Loucy (cell line): ENCODE data around the gene HSD17B8.

Experiments
- H2AFZ ChIP-seq: fragments of 200-600 bp; sonication (generic); 2 replicates; pipeline ENCODE4 v1.6.0; 2016; ENCODE audit warnings: antibody characterized with exemption, mild to moderate bottlenecking, low read length, moderate library complexity
- H3F3A ChIP-seq: fragments of 200-600 bp; 2 replicates; pipeline ENCODE4 v1.6.0; 2016; ENCODE audit warnings: antibody characterized with exemption, low read depth, mild to moderate bottlenecking
- H3K27me3 ChIP-seq: fragments of 200-600 bp; sonication (generic); 2 replicates; pipeline ENCODE4 v1.6.1; 2014; ENCODE audit warnings: low read length, mild to moderate bottlenecking; ENCODE audit not compliant: insufficient read depth, poor library complexity, severe bottlenecking
- H3K36me3 ChIP-seq: fragments of 200-600 bp; sonication (generic); 2 replicates; pipeline ENCODE4 v1.6.1; 2016; ENCODE audit warnings: low read length; ENCODE audit not compliant: insufficient read depth
- H3K4me1 ChIP-seq: fragments of 200-600 bp; sonication (generic); 2 replicates; pipeline ENCODE4 v1.5.1; 2014; ENCODE audit warnings: low read length, mild to moderate bottlenecking; ENCODE audit not compliant: insufficient read depth, poor library complexity, severe bottlenecking
- H3K4me2 ChIP-seq: fragments of 200-600 bp; sonication (generic); 2 replicates; pipeline ENCODE4 v1.6.0; 2014; ENCODE audit warnings: antibody characterized with exemption, low read length, low read depth, mild to moderate bottlenecking; ENCODE audit not compliant: poor library complexity, severe bottlenecking
- H3K4me3 ChIP-seq: fragments of 200-600 bp; sonication (generic); 2 replicates; pipeline ENCODE4 v1.5.1; 2014; ENCODE audit warnings: low read length, mild to moderate bottlenecking, mixed read lengths; ENCODE audit not compliant: poor library complexity, severe bottlenecking
- H3K79me2 ChIP-seq: fragments of 200-600 bp; sonication (generic); 2 replicates; pipeline ENCODE4 v1.6.1; 2014; ENCODE audit warnings: low read length; ENCODE audit not compliant: insufficient read depth
- H3K9ac ChIP-seq: fragments of 200-600 bp; sonication (generic); 2 replicates; pipeline ENCODE4 v1.6.0; 2014; ENCODE audit warnings: mild to moderate bottlenecking, low read depth, low read length, moderate library complexity; ENCODE audit not compliant: poor library complexity, severe bottlenecking
- H3K9me2 ChIP-seq: fragments of 200-600 bp; sonication (generic); replicated peaks from 2 replicates; pipeline ENCODE4 v1.6.1; 2016; ENCODE audit warnings: low read depth, low read length, mixed read lengths
- H3K9me3 ChIP-seq: fragments of 200-600 bp; sonication (generic); 2 replicates; pipeline ENCODE4 v1.6.1; 2014; ENCODE audit warnings: mild to moderate bottlenecking, antibody characterized with exemption, low read length, low read depth; ENCODE audit not compliant: insufficient read depth
- H4K20me1 ChIP-seq: fragments of 200-600 bp; sonication (generic); 2 replicates; pipeline ENCODE4 v1.6.0; 2014; ENCODE audit warnings: antibody characterized with exemption, low read length, mild to moderate bottlenecking; ENCODE audit not compliant: insufficient read depth, poor library complexity, severe bottlenecking
- CTCF ChIP-seq: fragments of 200-600 bp; sonication (generic); conservative IDR thresholded peaks from 2 replicates; pipeline ENCODE4 v1.5.1; 2014; ENCODE audit warnings: mild to moderate bottlenecking, antibody characterized with exemption, low read length
- EZH2phosphoT487 ChIP-seq: fragments of 200-600 bp; IDR thresholded peaks from 2 replicates; pipeline ENCODE4 v1.6.1; 2018; ENCODE audit warnings: antibody characterized with exemption, mild to moderate bottlenecking, moderate library complexity, borderline replicate concordance

The HSD17B8 gene

GRCh38 chr6:33200219-33201146 is 4.0 kb upstream of the HSD17B8 start, which contains the start of the genes RXRB and SLC39A7:
RXRB (minus strand) TSS chr6:33200665; CDS start chr6:33200476, 189 bp downstream.
SLC39A7 (plus strand) TSS chr6:33200867; CDS start chr6:33201246, 379 bp downstream.
- Histone ChIP-seq H3K4me3 (peak within 1 kb of the TSS; percentile 87), H3K36me3 (peaks cover 29% of the 10 kb centered on the region; the same call in 1 of the 2 replicates)

GRCh38 chr6:33201147-33201545 is 3.3 kb upstream of the HSD17B8 start:
- H2AFZ ChIP-seq = peak overlapping the region; percentile 76
- peaks cover 23% of the 10 kb centered on the region; the same call in 1 of the 2 replicates for H3K36me3 ChIP-seq
- H3K79me2 ChIP-seq = peaks cover 82% of the 10 kb centered on the region
- H3K4me1 ChIP-seq = peaks cover 66% of the 10 kb centered on the region
- peak overlapping the region; percentile 98 for H3K4me2 ChIP-seq
- H3K4me3 ChIP-seq = peak overlapping the region; percentile 87
- H3K27me3 ChIP-seq = no peaks in the 10 kb centered on the region
- no peaks in the 10 kb centered on the region for H3K9me2 ChIP-seq
- 0 out of 2 replicates have a peak, but pooled peaks cover 5% of the 10 kb centered on the region for H3F3A ChIP-seq
- TF ChIP-seq CTCF (no peak; the same call in 1 of the 2 replicates), EZH2phosphoT487 (no peak)
- H3K9me3 ChIP-seq = no peaks in the 10 kb centered on the region
- peaks cover 58% of the 10 kb centered on the region for H4K20me1 ChIP-seq
- H3K9ac ChIP-seq = peak overlapping the region; percentile 87

More at GRCh38 chr6:33200219-33201146, 4.0 kb upstream of the HSD17B8 start, which contains the start of the genes RXRB and SLC39A7:
- peak within 1 kb of the TSS; percentile 87 for H3K9ac ChIP-seq
- peak within 1 kb of the TSS; percentile 99 for H3K4me2 ChIP-seq
- H4K20me1 ChIP-seq = peaks cover 60% of the 10 kb centered on the region
- TF ChIP-seq EZH2phosphoT487 (no peak), CTCF (no peak)
- H3K79me2 ChIP-seq = peaks cover 82% of the 10 kb centered on the region
- H3K9me3 ChIP-seq = no peaks in the 10 kb centered on the region
- H3K4me1 ChIP-seq = peaks cover 64% of the 10 kb centered on the region
- H2AFZ ChIP-seq = peak within 1 kb of the TSS; percentile 95
- H3F3A ChIP-seq = 0 out of 2 replicates have a peak, but pooled peaks cover 5% of the 10 kb centered on the region
- H3K27me3 ChIP-seq = no peaks in the 10 kb centered on the region
- H3K9me2 ChIP-seq = no peaks in the 10 kb centered on the region

- H3F3A ChIP-seq = 0 out of 2 replicates have a peak, but pooled peaks cover 5% of the 10 kb centered on the region
- TF ChIP-seq EZH2phosphoT487 (no peak), CTCF (no peak)
- peak overlapping the region; percentile 87 for H3K4me3 ChIP-seq
- peak overlapping the region; percentile 87 for H3K9ac ChIP-seq
- H3K79me2 ChIP-seq = peaks cover 74% of the 10 kb centered on the region
- peak overlapping the region; percentile 98 for H3K4me2 ChIP-seq
- H3K27me3 ChIP-seq = no peaks in the 10 kb centered on the region
- H3K9me3 ChIP-seq = no peaks in the 10 kb centered on the region
- peaks cover 50% of the 10 kb centered on the region for H4K20me1 ChIP-seq
- H2AFZ ChIP-seq = no peak overlapping the region
- H3K9me2 ChIP-seq = no peaks in the 10 kb centered on the region
- H3K4me1 ChIP-seq = peaks cover 65% of the 10 kb centered on the region
- H3K36me3 ChIP-seq = peaks cover 18% of the 10 kb centered on the region; the same call in 1 of the 2 replicates
These were observed 2.5 kb upstream of the HSD17B8 start for GRCh38 chr6:33201935-33202334.
